Tibial artery (tissue), 4 donors: ENCODE results near the gene SAYSD1.

Experiments used
- DNase-seq, 2 donors: peaks; one replicate each; pipeline ENCODE4 v3.0.0-alpha.2; 2019
- H3K27ac ChIP-seq, 2 donors: fragments of 200-600 bp; sonication (generic) in 1 of 2; 1 replicate in 1 of 2; 2 replicates in 1 of 2; pipeline ENCODE4 v1.5.1; 2018 to 2019; ENCODE audit warnings: mild to moderate bottlenecking in 1 of 2
- H3K27me3 ChIP-seq, 2 donors: fragments of 200-600 bp; sonication (generic) in 1 of 2; one replicate each; pipeline versions ENCODE4 v1.5.1 to v1.6.0; 2016 to 2019
- H3K36me3 ChIP-seq, 3 donors: fragments of 200-600 bp; sonication (generic) in 2 of 3; one replicate each; pipeline ENCODE4 v1.5.1; 2016 to 2019; ENCODE audit warnings: mild to moderate bottlenecking in 2 of 3
- H3K4me1 ChIP-seq, 4 donors: fragments of 200-600 bp; sonication (generic) in 2 of 4; 1 replicate in 3 of 4; 2 replicates in 1 of 4; pipeline ENCODE4 v1.5.1; 2016 to 2019
- H3K4me3 ChIP-seq, 2 donors: fragments of 200-600 bp; sonication (generic) in 1 of 2; 1 replicate in 1 of 2; 2 replicates in 1 of 2; pipeline ENCODE4 v1.5.1; 2018 to 2019; ENCODE audit warnings: mild to moderate bottlenecking in 2 of 2
- H3K9me3 ChIP-seq, 3 donors: fragments of 200-600 bp; sonication (generic) in 1 of 3; one replicate each; pipeline ENCODE4 v1.5.1; 2016 to 2019
- intact Hi-C: fragments of 100-400 bp; cut with DNase I; formaldehyde crosslinking; loops from one replicate; pipeline ENCODE4 v1.15.0; 2023; ENCODE audit warnings: low total_unique reads
- TF ChIP-seq, protein P1 (sequence below), 2 experiments: fragments of 200-600 bp in 1 of 2; fragments of 450-650 bp in 1 of 2; IDR thresholded peaks; one replicate each; pipeline ENCODE4 v1.5.1; 2017 to 2019; ENCODE audit warnings: antibody characterized with exemption in 2 of 2, mild to moderate bottlenecking in 1 of 2, moderate library complexity in 1 of 2

Gene SAYSD1

GRCh38 chr6:39078695-39079094, 36.3 kb downstream of the SAYSD1 start:
- TF ChIP-seq, protein P1, sequence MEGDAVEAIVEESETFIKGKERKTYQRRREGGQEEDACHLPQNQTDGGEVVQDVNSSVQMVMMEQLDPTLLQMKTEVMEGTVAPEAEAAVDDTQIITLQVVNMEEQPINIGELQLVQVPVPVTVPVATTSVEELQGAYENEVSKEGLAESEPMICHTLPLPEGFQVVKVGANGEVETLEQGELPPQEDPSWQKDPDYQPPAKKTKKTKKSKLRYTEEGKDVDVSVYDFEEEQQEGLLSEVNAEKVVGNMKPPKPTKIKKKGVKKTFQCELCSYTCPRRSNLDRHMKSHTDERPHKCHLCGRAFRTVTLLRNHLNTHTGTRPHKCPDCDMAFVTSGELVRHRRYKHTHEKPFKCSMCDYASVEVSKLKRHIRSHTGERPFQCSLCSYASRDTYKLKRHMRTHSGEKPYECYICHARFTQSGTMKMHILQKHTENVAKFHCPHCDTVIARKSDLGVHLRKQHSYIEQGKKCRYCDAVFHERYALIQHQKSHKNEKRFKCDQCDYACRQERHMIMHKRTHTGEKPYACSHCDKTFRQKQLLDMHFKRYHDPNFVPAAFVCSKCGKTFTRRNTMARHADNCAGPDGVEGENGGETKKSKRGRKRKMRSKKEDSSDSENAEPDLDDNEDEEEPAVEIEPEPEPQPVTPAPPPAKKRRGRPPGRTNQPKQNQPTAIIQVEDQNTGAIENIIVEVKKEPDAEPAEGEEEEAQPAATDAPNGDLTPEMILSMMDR (IDR thresholded peaks at IDR 0.05), result no peak
- Histone ChIP-seq H3K27me3 (peaks cover 0 to under 1% of the 10 kb centered on the region in 2 donors), H3K27ac (no peak overlapping the region), H3K4me1 (no peaks in the 10 kb centered on the region), H3K36me3 (no peaks in the 10 kb centered on the region), H3K9me3 (no peaks in the 10 kb centered on the region), H3K4me3 (no peak overlapping the region)
- intact Hi-C loops, result no loop called here
- no peak for DNase-seq

GRCh38 chr6:39077882-39078594, 36.9 kb downstream of the SAYSD1 start:
- Histone ChIP-seq H3K27me3 (peaks cover 0 to 3% of the 10 kb centered on the region in 2 donors), H3K4me3 (no peak overlapping the region), H3K27ac (no peak overlapping the region), H3K9me3 (no peaks in the 10 kb centered on the region), H3K36me3 (no peaks in the 10 kb centered on the region), H3K4me1 (no peaks in the 10 kb centered on the region)
- no peak for DNase-seq
- TF ChIP-seq, protein P1 (IDR thresholded peaks at IDR 0.05), result no peak
- intact Hi-C loops, result no loop called here

GRCh38 chr6:39076623-39077535, 38.1 kb downstream of the SAYSD1 start:
- intact Hi-C loops, result no loop called here

DNA sequence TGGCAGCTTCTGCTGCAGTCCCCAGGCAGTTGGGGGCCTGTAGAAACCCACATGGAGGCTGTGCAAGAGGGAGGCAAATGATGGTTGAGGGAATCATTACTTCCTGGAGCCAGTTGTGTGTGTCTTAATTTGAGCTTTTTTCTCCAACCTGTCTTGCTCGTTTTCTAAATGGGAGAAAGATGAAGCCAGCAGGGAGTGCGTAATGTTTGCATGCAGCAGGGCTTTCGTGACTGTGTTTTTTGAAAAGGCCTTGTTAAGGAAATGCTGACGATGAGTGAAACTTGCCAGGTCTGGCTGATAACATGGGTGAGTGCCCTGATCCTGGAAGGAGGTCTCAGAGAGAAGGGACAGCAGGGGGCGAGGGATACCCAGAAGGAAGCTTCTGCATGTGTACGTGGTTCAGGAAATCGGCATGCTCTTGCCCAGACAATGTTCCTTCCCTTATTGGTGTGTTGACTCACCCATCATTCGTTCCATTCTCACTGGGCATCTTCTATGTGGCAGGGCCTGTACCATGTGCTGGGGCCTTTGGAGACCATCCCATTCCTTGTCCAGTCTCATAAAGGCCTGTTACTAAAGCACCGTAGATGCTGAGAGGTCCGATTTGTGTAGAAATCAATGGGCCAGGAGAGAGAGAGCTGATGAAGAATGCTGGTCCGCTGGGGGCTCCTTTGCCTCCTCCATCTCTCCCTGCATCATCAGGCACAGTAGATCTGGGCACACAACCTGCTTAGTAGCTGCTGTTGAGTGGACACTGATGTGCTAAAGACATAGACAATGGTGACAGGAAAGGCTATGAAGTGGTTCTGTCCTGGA, 39.0 kb downstream of the SAYSD1 start:
- peak in 1 of 2 donors; percentile 9 for DNase-seq
- Histone ChIP-seq H3K36me3 (no peaks in the 10 kb centered on the region), H3K4me1 (no peaks in the 10 kb centered on the region), H3K9me3 (no peaks in the 10 kb centered on the region), H3K27me3 (peaks cover 0 to 3% of the 10 kb centered on the region in 2 donors), H3K27ac (no peak overlapping the region), H3K4me3 (no peak overlapping the region)
- intact Hi-C loops, result no loop called here
- TF ChIP-seq, protein P1 (IDR thresholded peaks at IDR 0.05), result no peak

More at GRCh38 chr6:39076623-39077535, 38.1 kb downstream of the SAYSD1 start:
- Histone ChIP-seq H3K27ac (no peak overlapping the region), H3K36me3 (no peaks in the 10 kb centered on the region), H3K9me3 (no peaks in the 10 kb centered on the region), H3K27me3 (peaks cover 0 to 3% of the 10 kb centered on the region in 2 donors), H3K4me1 (no peaks in the 10 kb centered on the region), H3K4me3 (no peak overlapping the region)
- TF ChIP-seq, protein P1 (IDR thresholded peaks at IDR 0.05), result no peak
- peak in 1 of 2 donors; percentile 27 for DNase-seq

GRCh38 chr6:39075010-39075686, 39.8 kb downstream of the SAYSD1 start:
- no peak overlapping the region for H3K27ac ChIP-seq
- DNase-seq, result peak in 1 of 2 donors; percentile 46
- intact Hi-C loops, result no loop called here

More at GRCh38 chr6:39075010-39075686, 39.8 kb downstream of the SAYSD1 start:
- TF ChIP-seq, protein P1 (IDR thresholded peaks at IDR 0.05), result no peak
- Histone ChIP-seq H3K27me3 (peaks cover 0 to 3% of the 10 kb centered on the region in 2 donors), H3K9me3 (no peaks in the 10 kb centered on the region), H3K4me1 (no peaks in the 10 kb centered on the region), H3K4me3 (no peak overlapping the region), H3K36me3 (no peaks in the 10 kb centered on the region)
